HG02970 (cell line): Measurements from ENCODE around the gene POLE3.
"Not testable (repeated sequence)": the region's sequence is repeated elsewhere in the genome, so short reads cannot be mapped to it uniquely, and the experiment has no call there.

Experiments
- ATAC-seq: cut with Tn5 transposase; IDR thresholded peaks from one replicate; pipeline ENCODE4 v1.9.1; 2021; ENCODE audit warnings: mild to moderate bottlenecking, moderate library complexity, moderate number of reproducible peaks; ENCODE audit not compliant: unreplicated experiment, low FRiP score

POLE3 gene, protein sequence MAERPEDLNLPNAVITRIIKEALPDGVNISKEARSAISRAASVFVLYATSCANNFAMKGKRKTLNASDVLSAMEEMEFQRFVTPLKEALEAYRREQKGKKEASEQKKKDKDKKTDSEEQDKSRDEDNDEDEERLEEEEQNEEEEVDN

DNA sequence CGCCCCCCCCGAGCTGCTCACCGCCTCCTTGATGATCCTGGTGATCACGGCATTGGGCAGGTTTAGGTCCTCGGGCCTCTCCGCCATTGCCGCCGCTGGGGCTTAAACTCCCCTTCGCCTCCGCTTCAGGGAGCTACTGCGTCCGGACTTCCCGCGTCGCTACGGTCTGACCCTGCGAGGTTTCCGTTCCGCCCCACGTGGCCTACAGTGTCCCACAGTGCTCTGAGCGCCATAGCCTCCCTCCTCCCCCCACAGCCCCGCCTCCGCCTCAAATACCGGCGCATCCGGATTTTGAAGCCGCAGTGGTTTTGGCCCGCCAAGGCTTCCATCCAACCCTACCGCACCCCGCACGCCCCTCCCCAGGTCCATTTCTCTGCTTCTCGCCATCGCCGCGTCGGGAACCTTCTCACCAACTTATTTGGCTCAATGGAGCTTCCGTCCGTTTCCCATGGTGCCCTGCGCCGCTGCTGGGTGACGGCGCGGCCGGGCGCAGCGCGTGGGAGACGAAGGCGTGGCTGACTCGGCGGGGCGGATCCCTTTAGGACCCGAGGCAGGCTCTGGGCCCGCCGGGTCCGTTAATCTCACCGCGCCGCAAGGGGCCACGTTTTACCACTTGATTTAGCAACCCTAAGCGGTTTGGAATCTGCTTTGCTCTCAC is at the start of gene POLE3, which contains the start of gene C9orf43:
TSS of gene POLE3 (minus strand) at position 469 of the 658 bp plus-strand sequence. CDS start at position 87, 382 bp downstream.
TSS of gene C9orf43 (plus strand) at position 541 of the 658 bp plus-strand sequence. CDS start 2,747 bp downstream, outside the sequence.
- peak; percentile 87 for ATAC-seq

DNA sequence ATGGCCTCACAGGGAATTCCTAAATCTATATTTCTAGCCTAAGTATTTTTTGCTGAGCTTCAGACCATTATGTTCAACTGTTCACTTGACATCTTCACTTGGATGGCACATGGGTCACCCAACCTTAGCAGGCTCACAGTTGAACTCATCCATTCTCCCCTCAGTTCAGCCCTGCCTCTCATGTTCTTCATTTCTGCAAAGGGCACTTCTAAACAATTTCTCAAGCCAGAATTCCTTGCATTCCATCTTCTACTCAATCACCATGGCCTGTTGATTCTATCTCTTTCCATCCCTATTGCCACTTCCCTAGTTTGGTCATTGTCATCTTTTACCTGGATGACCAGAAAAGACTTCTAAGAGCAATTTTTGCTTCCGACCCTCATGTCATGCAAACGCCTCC is 45.8 kb upstream of the POLE3 start:
- no peak for ATAC-seq

DNA sequence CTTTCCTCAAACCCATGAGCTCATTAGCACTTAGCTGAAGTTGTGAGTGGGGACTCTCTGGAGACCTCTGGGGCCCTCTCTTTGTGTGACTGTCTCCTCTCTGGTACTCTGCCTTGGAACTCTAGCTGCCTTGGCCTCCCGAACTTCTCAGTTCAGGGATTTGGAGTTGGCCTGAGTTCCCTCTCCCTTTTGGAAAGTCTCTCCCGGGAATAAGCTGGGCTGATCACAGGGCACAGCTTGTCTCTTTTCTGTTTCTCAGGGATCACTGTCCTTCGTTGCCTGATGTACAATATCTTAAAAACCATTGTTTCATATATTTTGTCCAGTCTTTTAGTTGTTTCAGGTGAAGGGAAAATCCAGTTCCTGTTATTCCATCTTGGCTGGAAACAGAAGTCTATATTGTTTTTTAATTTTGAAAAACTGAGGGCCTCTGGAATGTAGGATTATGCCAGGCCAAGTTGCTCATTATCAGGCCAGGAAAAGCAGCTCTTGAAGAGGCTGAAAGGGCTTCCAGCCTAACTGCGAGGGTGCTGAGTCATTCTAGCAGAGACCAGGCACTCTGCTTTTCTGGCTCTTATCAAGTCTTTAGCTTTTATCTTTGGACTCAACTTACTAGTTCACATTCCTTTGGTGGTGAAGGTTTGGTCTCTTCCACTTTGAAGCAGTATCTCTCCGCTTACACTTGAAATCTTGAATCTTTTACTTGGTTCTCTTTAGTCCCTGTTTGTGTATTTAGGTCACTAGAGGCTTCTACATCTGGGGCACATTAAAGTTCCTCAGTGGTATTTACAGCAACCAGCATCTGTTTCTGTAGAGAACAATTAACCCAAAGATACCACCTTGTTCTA is 44.7 kb upstream of the POLE3 start:
- ATAC-seq = no peak

DNA sequence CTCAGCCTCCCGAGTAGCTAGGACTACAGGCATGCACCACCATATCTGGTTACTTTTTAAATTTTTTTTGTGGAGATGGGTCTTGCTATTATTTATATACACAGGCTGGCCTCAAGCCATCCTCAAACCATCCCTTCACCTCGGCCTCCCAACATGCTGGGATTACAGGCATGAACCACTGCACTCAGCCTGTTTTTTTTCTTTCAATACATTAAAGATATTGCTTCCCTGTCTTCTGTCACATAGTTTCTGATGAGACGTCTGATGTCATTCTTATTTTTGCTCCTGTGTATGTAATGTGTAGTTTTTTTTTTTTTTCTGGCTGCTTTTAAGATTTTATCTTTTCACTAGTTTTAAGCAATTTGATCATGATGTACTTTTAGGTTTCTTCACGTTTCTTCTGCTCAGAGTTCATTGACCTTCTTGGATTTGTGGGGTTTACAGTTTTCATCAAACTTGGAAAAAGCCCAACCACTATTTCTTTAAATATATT is 41.7 kb upstream of the POLE3 start:
- no peak for ATAC-seq

DNA sequence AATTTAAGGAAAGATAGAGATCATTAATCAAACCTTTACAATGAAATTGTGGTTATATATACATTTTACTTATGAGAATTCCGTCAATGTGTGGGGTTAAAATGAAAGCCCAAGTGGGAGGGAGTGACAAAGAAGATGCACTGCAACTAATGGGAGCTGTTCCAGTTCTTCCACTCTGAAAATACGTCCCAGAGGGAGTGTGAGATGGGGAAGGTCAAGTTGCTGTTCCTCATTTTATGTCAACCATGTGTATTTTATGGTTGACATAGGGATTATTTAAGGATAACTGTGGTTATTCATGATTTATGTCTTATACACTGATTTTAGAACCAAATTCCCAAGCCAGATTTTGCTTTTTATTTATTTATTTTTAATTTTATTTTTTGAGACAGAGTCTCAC is 38.9 kb upstream of the POLE3 start:
- ATAC-seq = no peak

DNA sequence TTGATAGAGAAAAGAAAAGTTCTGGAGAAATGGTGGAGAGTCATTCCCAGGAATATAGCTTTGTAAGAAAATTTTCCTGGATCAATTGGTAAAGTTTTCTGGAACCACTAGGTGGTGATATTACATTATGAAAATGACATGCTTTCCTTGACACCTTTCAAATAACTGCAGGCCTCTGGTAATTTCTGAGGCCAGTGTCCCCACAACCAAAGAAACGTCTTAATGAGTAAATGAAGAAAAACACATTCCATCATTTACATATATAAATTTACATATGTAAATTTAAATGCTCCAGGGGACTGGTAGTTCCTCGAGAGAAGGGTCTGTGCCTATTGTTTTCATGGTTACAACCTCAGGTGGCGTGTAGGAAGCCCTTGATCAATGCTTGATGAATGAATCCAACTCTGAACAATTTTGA is 35.9 kb upstream of the POLE3 start:
- ATAC-seq = no peak

DNA sequence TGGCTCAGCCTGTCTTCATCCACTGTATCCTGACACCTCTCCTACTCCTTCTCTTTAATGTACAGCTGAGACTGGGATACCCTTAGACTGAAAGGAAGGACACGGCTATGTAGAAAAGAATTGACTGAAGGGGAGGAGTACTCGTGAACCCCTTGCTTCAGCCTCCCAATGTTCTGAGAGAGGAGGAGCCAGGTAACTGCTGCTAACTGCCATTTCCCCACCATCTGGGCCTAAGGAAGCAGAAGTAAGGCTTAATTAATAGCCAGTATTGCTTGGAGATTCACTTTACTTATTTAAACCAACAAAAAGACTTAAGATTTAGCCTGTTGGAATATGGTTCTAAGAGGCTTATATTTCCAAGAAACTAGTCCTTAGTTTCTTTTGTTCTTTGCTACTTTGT is 34.3 kb upstream of the POLE3 start:
- ATAC-seq = no peak

DNA sequence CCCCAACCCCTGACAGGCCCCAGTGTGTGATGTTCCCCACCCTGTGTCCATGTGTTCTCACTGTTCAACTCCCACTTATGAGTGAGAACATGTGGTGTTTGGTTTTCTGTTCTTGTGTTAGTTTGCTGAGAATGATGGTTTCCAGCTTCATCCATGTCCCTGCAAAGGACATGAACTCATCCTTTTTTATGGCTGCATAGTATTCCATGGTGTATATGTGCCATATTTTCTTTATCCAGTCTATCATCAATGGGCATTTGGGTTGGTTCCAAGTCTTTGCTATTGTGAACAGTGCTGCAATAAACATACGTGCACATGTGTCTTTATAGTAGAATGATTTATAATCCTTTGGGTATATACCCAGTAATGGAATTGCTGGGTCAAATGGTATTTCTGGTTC is 27.2 kb upstream of the POLE3 start:
- not testable (repeated sequence) for ATAC-seq

DNA sequence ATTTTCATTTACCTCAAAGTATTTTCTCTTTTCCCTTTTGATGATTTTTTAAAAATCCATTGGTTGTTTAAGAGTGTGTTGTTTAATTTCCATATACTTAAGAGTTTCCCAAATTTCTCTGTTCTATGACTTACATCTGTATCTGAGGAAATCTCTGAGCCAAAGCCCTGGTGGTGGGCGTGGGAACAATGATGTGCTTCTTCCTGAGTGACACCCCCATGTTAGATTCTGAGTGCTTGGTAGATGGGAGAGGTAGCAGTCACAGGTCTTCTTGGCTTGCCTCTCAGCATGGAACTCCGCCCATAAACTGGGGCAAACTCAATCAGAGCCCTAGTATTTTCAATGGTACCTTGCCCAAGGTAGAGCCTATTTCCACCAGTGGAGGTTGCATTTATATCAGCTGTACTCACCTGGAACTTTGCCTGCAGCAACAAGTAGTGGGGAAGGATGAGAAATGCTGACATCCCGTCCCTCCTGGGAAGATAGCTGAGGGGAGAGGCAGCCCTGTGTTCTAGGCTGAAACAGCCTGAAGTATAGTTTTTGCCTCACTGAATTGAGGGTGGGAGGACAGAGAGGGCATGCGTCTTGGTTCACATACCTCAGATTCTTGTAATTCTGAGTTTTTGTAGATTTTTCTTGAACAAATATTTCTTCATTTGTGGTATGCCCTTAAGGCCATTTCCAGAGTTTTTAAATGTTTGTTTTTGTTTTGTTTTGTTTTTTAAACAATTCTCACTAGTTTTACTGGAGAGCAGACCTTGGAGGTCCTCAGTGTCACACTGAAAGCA is 26.4 kb upstream of the POLE3 start:
- ATAC-seq = no peak

DNA sequence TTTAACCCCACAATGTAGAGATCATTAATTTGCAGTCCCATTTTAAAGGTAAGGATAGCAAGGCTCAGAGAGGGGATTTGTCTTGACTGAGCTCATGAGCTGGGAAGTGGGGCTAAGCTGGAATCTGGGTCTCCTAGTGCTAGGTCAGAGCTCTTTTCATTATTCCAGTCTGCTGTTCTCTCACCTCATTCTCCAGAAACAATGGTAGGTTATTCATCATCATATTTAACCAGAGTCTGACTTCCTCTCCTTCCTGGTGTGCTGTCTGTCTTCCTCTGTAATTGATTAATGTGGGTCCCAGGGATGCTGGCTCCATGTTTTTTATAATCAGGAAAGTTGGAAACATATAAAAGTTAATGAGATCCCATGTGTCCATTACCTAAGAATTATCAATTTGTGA is 20.7 kb upstream of the POLE3 start:
- ATAC-seq = no peak

DNA sequence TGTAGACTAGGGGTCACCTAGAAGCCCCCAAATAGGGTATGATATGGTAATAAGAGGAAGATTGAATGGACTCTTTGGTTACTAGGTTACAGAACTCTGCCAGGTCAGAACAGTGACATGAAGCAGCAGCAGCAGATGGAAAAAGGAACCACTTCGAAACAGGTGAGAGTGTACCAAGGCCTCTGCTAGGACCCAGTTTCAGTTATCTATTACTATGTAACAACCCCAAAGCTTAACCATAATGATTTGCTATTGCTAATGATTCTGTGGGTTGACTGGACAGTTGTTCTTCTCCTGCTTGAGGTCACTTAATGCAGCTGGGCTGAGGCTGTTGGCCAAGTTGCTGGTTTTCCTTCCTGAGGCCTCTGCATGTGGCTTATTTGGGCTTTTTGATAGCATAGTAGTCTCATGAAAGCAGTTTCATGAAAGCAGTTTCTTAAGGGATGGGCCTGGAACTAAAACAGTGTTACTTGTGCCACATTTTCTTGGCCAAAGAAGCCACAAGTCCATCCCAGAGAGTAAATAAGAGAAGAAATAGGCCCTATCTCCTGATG is 17.7 kb upstream of the POLE3 start:
- no peak for ATAC-seq

DNA sequence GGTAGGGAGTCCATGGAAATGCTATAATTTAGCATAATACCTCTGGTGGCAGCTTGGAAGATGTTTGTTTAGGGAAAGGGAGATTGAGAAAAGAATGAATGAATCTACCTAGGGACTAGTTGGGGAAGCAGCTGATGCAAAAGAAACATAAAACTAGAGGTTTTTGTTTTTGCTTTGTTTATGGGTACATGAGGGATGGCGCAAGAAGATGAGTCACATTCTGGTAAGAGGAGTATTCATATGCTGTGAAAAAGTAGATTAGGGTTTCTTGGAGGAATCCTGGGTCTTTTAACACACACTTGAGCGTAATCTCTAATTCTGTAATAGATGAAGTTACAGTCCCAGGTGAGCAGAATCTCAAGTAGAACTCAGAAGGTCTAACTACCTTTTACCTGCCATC is 17.2 kb upstream of the POLE3 start:
- ATAC-seq = no peak

DNA sequence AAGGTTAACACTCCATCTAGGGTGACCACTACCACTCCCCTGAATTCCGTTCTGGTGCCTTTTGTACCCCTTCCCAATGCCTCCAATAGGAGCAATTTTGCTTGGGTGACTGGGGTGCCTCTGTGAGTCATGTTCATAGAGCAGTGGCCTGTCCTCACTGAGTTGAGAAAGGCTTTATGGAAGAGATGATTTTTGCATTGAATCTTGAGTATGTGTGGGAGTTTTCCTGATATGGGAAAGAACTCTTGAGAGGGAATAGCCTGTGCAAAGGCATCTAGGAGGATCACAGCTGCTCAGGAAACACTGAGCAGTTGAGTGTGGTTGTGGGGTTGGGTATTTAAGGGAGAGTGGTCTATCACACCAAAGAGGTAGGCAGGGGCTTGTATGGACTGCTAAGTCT is 16.2 kb upstream of the POLE3 start:
- ATAC-seq = no peak

DNA sequence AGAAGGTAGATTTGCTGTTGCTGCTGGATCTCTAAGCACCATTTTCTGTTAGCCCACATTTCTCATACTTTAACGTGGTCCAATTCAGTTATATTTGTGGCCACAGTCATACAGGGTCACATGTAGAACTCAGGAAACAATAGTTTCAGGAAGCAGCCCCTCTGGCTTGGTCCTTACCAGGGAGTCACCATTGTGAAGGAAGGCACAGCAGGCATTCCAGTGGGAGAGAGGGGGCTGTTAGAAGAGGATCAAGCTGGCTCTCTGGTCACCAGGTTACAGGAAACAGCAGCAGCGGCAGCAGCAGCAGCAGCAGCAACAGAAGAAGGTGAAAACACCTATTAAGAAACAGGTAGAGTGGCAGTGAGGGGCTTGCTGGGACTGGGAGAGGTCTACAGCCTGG is 14.6 kb upstream of the POLE3 start:
- no peak for ATAC-seq

DNA sequence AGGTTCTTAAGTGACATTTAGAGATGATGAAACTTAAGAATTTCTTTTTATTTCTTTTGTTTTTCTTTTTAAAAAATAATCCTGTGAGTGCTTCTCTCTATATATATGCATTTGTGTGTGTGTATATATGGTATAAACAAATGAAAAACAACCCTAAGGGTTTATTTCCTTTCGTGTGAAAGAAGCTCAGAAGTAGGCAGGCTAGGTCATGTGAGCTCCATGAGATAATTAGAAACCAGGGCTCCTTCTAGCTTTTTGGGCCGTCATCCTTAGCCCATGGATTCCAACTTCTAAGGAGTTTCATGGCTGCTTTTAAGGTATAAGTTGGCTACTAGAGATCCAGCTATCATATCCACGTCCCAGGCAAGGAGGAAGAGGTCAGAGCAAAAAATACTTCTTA is 11.3 kb upstream of the POLE3 start:
- ATAC-seq = no peak

DNA sequence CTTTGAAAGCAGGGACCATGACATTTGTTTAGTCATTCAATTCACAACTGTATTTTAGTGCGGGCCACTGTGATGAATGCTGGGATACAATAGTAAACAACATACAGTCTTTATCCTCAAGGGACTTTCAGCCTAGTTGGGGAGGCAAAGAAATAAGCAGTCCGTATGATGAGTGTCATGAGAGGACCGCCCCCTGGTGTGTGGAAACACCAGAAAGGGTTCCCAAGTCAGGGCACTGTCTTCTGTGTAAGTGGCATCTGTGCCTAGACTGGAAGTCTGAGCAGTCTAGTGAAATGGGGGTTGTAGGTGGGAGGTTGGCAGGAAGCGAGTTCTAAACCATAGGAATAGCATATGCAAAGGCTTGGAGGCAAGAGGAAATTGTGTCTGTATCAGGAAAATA is 6.9 kb upstream of the POLE3 start:
- no peak for ATAC-seq

DNA sequence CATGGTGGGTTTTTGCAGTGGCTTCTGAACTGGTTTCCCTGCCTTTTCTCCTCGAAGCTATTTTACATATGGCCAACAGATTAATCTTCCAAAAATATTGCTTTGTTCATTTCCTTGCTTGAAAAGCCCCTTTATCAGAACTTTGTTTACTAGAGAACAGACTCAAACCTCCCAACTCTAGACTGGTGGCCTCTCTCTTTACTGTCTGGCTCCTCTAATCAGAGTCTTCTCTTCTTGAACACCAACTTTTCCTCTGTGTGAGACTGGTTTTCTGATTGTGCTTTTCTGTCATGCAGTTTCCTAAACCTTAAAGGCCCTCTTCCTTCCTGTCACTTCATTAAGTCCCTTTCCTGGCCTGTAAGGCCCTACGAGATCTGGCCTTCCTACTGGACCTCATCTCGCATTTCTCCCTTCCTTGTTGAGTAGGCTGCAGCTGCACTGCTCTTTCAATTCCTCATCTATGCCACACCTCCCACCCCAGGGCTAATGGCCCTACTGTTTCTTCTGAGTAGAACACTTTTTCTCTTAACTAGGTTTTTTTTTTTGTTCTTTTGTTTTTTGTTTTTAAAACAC is 5.8 kb upstream of the POLE3 start:
- ATAC-seq = no peak

DNA sequence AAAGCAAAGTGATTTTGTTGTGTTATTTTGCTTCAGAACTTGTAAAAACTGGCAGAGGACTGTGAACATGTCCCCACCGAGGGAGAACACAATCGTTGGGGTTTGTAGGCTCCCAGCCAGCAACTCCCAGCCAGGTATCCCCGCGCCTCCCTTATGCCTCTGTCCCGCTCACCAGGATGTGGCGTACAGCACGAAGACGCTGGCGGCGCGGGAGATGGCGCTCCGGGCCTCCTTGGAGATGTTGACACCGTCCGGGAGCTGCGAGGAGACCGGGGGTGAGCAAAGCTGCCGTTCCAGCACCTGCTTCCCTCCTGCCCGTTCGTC is 630 bp downstream of the POLE3 start:
- ATAC-seq = no peak

DNA sequence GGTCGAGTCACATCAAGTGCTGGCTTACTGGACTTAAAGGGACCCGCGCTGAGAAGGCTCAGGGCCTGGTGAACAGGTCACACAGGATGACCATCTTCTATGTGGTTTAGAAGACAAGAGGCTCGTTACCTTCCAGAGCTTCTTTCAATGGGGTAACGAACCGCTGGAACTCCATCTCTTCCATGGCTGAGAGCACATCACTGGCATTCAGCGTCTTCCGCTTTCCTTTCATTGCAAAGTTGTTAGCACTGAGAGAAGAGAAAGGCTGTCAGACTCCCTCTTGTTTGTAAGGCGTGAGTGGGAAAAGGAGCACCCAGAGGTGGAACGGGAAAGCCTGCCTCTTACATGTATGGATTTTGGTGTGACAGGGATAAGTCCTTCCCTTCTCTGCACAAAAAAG is 994 bp downstream of the POLE3 start:
- no peak for ATAC-seq

DNA sequence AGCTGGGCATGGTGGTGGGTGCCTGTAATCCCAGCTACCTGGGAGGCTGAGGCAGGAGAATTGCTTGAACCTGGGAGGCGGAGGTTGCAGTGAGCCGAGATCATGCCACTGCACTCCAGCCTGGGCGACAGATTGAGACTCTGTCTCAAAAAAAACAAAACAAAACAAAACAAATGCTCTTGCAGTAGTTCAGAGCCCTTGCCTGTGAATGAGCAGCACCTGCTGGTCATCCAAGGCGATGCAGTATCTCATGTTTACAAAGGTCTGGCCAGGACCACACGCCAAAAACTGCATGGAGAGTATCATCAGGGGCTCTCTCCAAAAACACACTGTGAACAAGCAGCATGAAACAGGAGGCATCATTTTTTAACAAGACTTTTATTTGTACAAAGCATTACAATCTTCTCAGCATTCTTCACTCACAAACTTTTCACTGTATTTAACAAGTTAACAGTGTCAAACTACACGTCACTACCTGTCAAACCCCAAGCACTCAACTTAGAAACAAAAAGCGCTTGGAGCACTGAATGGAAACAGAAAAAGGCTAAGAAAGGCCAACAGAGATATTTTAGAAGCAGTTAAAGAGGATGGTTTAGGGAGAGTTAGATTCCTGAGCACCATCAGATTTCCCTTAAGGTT is 3.5 kb downstream of the POLE3 start:
- not testable (repeated sequence) for ATAC-seq
